AG08396 (cell line): ENCODE data around the gene PRM3.
A peak's percentile ranks its signal among the peaks of the same experiment; 100 is the strongest.

Source experiments
- DNase-seq: peaks from one replicate; pipeline ENCODE4 v3.0.0; 2012; ENCODE audit warnings: low spot score, mixed read lengths

PRM3 gene

DNA sequence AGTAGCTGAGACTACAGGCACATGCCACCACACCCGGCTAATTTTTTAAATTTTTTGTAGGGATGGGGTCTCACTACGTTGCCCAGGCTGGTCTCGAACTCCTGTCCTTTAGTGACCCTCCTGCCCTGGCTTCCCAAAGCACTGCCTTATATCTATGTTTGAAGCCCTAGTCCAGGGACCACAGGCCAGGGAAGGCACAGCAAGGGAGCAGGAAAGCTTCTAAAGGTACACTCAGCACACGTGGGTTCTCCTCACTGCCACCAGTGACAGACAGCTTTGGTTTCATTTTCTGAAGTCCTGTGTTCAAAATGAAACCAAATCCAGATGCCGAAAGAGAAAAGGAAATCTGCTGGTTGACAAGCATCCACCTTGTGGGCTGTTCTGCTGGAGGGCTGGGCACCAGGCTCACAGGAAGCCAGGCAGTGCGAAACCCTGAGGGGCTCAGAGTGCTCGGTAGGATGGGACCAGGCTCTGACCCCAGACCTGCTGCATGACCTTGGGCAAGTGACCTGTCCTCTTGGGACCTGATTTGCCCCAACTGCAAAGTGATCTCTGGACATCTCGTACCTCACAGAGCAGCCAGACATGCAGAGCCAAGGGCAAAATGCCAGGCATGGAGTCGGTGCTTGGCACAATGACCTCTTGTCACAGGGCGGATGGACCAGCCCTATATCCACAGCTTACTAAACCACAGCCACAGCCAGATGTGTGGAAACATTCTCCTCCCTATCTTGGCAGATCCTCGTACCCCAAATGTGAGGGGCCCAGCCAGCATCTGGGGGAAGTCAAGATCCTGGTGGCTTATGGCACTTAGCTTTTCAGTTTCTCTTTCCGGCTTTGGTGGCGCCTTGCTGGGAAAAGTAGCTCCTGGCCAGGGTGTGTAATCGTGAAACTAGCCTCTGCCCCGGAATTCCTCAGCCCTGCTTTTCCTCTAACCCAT is 14.6 kb downstream of the PRM3 start:
- no peak for DNase-seq

DNA sequence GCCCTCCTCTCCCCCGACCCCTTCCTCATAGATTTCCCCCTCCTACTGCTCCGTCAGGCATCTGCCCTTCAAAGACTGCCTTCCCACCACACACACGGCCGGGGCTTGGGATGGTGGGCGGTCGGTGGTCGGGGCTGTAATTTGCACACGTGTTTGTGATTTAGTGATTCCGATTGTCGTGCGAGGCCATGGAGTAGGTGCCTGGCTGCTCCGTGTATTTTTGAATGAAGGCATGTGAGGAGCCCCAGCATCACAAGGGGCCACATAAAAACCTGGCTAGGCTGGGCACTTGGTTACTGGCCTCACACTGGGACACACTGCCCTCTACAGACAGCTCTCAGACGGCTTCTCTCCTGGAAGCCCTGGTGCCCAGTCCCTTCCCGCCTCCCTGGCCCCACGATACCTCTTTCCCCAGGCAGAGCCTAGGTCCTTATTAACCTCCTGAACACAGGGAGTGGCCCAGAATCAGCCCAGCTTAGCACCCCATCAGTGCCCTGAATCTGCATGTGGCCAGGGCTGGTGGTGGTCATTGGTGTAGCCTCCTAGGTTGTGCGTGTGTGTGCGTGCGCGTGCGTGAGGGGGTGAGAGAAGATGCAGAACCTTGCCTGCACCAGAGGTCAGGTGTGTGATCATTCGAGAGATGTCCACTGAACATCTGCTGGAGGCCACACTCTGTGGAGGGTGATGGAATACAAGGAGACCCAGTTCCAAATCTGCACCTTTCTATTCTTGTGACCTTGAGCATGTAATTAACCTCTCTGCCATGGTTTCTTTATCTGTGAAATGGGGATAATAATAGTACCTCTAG is 16.1 kb downstream of the PRM3 start:
- peak; percentile 86 for DNase-seq

DNA sequence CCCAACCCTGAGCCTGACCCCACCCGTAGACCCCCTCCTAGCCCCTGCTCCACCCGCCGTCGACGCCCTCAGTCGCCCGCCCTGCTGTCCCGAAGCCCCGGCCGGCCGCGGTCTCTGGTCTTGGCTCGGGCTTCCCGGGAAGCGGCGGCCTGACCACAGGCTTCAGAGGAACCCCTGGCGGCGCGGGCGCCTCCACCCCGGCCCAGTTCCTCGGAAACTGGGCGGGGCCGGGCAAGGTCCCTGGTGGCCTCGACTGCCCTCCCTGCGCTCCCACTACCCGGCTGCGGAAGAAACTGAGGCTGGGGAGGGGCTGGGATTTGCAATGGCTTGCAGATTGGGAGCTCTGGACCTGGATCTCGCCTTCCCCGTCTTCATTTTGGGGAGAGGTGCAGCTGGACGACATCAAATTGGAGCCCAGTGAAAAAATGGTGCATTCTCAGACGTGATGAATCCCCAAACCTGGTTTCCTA is 16.7 kb downstream of the PRM3 start:
- peak; percentile 76 for DNase-seq

DNA sequence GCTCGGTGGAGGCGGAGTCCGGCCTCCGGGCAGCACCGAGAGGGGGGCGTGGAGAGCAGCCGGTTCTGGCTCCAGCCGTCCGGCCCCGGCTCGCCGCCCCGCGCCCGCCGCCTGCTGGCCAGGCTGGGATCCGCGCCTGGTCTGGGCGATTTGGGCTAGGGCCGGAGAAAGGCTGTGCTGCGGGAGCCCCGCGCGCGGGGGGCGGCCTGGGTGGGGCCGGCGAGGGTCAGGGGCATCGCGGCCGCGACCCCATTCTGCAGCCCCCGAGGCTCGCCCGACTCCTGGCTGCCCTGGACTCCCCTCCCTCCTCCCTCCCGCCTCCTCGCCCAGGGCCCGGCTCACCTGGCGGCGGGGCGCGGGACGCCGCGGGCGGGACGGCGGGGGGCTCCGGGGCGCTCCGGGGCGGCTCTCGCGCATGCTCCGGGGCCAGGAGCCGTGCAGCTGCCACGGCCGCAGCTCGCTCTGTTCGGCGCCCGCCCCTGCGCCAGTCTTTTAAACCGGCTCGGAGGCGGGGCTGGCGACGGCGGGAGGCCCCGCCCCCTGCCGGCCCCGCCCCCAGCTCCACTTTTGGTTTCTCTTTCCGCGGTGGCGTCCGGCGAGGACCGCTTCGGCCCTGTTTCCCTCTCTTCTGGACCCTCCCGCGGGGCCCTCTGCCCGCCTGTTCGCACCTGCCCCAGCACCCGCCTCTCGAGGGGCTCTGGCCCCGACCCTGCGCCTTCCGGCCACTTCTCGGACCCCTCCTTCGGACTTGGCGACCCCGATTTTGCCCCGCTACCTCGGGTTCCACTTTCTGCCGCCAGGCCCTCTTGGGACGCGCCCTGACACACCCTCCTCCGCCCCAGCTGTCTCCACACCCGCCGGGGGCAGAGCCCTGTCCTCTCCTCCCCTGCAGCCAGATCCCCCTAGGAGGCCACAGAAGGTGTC is 17.4 kb downstream of the PRM3 start, which contains the start of gene SOCS1:
TSS of gene SOCS1 (minus strand) at position 468 of the 924 bp plus-strand sequence. CDS start 726 bp downstream, outside the sequence.
- peak; percentile 97 for DNase-seq

DNA sequence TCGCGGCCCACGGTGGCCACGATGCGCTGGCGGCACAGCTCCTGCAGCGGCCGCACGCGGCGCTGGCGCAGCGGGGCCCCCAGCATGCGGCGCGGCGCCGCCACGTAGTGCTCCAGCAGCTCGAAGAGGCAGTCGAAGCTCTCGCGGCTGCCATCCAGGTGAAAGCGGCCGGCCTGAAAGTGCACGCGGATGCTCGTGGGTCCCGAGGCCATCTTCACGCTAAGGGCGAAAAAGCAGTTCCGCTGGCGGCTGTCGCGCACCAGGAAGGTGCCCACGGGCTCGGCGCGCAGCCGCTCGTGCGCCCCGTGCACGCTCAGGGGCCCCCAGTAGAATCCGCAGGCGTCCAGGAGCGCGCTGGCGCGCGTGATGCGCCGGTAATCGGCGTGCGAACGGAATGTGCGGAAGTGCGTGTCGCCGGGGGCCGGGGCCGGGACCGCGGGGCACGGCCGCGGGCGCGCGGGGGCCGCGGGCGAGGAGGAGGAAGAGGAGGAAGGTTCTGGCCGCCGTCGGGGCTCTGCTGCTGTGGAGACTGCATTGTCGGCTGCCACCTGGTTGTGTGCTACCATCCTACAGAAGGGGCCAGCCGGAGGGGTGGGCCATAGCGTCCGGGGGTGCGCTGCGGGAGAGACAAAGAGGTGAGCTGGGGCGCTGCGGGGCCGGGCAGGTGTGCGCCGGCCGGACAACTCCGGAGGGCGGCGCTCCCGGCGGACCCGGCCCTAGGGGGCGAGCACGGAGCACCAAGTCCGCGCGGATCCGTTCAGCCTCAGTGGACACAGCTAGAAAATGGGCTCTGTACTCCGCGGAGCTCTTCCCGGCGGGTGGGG is 18.3 kb downstream of the PRM3 start:
- DNase-seq: peak; percentile 68

DNA sequence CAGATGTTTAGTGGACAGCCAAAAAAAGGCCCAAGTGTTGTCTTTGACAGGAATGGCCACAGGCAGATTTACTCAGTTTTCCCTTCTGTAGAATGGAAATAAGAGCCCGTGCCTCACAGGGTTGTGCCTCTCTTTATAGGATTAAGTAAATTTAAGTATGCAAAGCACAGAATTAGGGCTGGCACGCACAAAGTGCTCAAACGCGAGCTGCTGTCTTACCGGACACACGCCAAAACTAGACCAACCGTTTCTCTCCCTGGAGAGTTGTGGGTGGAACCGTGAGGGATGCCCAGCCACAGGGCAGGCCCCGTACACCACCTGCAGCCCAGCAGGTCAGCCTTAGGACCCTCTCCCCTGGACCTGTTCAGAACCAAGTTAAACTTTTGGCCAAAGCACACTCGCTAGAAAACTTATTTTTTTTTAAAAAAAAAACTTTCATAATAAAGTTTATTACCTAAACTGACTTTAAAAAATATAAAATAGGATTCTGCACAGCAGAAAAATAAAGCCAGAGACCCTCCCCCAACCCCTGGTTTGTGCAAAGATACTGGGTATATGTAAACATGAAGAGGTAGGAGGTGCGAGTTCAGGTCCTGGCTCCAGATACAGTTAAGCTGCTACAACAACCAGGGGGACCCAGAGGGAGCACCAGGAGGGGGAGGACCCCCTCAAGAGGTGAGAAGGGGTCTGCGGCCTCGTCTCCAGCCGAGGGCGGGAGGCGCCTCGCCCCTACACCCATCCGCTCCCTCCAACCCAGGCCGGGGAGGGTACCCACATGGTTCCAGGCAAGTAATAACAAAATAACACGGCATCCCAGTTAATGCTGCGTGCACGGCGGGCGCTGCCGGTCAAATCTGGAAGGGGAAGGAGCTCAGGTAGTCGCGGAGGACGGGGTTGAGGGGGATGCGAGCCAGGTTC is 19.2 kb downstream of the PRM3 start:
- no peak for DNase-seq

DNA sequence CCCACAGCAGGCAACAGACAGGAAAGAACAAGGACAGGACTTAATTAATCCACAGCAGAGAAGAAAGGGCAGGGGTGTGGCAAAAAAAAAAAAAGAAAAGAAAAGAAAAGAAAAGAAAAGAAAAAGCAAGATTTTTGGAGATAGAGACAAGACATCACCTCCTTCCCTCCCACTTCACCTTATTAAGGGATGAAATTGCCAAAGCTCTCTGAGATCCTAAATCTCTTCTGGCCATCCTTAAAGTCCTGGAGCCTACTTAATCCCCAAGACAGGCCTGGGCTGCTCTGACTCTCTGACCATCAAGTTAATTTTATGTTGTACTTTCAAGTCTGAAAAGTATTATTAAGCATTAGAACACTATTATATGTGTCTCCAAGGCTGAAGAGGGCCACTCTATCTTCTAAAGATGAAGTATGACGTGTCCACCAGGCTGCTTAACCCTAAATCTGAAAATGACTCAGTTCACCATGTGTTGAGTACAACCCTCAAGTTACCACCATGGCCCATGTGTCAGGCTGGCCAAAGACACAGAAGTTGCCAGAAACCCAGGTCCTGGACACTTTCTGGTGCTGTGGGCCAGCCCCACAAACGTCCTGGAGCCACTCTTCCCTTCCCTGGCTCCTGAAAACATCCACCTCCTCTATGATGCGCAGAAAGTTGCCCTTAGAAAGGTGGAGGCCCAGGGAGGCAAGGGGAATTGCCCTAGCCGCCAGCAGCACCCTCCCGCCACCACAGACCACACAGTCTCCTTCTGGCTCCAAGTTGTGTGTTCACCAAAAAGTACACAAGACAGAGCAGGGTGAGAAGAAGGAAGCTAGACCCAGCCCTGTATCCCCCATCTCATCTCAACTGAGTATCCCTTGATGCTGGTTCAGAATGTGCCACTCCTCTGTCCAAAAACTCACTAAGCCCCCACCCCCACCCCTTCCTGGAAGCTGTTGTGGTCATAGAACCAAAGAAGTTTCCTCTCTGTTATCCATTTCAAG is 20.1 kb downstream of the PRM3 start:
- peak; percentile 50 for DNase-seq

DNA sequence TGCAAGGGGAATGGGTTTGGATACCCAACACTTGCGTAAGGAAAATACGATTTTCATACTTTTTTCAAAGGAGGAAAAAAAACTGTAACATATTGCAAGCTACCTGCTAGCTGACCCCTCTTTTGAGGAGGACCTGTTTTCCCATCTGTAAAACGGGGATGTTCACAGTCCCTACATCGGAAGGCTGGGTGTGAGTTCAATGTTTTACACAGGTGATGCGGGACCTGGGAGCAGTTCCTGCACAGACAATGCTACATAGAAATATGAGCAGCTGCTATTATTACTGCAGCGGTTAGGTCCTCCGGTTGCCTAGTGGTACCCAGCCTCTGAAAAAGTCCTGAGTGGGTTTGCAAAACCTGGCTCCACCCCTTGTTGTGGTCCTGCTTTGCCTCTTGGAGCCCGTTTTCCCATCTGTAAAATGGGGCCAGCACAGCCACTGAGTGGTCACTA is 20.9 kb downstream of the PRM3 start:
- DNase-seq: no peak

DNA sequence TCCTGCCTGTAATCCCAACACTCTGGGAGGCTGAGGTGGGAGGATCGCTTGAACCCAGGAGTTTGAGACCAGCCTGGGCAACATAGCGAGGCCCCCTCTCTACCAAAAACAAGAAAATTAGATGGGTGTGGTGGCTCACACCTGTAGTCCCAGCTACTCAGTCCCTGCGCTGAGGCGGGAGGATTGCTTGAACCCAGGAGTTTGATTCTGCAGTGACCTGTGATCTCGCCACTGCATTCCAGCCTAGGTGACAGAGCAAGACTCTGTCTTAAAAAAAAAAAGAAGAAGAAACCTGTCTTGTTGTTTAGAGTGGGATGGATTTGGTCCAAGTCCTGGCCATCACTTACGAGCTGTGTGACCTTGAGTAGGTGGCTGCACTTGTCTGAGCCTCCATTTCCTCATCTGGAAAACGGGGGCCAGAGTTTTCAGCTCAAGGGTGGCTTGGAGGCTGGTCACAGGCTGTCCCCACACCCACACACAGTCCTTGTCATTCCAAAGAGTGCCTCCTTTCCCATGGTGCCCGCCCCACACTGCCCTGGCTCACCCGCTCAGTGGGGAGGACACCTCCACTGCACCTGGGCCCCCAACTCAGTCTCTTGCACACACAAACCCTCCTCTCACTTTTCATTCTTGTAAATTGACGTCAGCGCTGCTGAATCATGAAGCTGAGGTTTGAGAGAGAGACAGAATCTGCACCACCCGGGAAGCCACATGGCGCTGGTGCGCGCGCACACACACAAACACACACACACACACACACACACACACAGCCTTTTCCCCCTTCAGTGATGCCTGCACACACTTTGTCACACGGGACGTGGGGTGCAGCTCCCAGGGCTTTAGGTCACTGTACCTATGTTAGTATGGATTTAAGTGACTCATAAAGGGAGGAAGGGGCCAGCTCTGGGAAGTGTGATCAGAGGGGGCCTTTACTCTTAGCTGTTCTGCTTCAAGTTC is 21.6 kb downstream of the PRM3 start:
- peak; percentile 66 for DNase-seq

DNA sequence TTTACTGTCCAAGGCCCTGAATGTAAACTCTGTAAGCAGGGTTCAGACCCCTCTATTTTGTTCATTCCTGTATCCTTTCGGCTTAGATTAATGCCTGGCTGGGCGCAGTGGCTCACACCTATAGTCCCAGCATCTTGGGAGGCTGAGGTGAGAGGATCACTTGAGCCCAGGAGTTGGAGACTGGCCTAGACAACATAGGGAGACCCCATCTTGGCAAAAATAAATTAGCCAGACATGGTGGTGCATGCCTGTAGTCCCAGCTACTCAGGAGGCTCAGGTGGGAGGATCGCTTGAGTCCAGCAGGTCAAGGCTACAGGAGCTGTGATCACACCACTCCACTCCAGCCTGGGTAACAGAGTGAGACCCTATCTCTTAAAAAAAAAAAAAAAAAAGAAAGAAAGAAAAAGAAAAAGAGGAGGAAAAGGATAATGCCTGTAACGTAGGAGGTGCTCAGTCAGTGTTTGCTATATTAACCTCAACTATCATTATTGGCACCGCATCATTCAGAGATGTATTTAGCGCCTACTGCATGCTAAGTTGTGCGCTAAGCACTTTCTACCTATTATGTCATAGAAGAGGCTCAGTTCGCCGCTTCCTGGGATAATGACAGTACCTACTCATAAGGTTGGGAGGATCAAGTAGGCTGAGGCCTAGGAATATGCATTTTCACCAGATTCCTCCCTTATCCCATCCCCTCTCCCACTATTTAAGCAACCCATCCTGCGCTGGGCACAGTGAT is 22.5 kb downstream of the PRM3 start:
- no peak for DNase-seq

DNA sequence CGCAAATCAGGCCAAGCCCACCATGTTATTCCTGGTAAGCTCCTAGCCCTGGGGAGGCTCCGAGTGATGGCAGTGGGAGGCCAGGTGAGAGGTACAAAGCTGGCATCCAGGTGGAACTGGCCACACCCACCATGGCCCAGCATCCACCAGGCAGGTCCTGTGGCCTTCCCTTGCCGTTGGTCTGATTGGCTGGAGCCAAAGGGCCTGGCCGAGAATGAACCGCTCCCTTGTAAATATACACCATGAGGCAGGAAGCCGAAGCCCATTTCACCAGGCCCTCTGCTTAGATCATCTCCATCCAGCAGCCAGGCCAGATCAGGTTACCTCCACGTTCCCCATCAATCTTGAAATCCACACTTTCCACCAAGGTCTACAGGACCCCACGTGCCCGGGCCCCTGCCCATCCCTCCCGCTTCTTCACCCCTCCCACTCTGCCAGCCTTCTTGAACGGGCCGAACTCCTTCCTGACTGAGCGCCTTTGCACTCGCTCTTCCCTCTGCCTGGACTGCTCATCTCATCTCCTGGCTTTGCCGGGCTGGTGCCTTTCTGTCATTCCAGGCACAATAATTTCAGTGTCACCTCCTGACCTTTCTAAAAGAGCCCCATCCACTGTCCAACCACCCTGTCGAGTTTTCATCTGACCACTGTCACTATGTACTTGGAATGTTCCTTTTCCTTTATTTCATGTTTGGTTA is 23.2 kb downstream of the PRM3 start:
- DNase-seq: no peak

DNA sequence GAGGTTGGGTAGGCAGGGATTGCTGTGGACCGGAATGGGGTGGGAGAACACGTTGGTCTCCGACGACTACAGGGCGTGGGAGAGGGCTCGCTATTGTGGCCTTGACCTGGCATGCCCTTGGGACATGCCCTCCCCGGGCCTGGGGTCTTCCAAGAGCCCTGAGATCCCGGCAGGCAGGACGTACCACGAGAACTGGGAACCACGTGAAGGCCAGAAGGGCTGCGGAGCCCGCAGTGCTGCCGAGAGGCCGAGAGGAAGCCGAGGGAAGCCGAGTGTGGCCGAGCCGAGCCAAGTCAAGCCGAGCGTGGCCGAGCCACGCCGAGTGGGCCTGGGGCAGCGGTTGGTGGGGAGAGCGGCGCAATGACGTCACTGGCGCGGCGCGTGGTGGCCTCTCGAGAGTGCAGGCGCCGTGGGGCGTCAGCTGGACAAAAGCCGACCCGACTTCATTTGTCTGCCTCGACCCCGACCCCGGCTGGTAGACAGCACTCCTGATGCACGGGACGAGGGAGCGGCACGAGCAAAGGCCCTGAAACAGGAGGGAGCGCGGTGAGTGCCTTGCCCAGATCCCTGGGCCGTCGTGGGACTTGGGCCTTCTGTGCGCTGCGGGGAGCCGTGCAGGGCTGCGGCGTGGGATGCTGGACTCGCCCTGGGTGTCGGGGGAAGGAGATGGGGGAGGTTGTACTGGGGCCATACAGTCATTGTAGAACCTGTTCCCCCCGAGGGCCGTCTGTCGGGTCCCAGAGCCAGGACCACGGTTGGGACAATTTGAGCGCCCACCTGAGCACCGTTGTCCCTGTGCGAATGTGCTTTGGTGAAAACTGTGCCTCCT is 24.0 kb downstream of the PRM3 start:
- DNase-seq: no peak

DNA sequence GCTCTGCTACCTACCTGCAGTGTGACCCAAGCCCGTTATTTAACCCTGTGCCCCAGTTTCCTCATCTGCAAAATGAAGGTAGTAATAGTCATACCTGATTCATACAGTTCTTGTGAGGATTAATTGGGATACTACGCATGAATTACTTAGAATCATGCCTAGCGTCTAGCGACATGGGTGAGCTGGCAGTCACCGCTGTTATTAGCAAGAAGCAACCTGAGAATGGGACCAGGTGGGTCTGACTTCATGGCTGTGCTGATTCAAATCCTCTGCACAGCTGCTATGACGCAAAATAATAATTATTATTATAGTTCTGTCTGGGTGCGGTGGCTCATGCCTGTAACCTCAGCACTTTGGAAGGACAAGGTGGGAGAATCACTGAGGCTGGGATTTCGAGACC is 25.3 kb downstream of the PRM3 start:
- no peak for DNase-seq

DNA sequence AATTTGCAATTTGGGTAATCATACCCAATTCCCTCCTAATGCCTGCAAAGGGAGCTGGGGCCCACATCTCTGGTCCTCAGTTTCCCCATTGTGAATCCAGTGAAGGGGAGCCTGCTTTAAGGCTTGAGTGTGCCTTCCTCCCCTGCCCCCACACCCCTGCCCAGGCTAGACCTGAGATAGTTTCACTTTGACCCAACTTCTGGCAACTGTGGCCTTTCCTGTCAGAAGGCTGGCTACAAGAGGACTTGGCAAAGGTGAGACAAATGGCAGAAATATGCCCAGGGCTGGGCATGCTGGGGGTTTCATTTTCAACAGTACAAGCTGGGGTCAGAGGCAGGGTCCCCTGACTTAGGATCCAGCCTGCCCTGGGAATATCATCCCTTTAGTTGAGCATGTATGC is 27.4 kb downstream of the PRM3 start:
- DNase-seq: no peak

DNA sequence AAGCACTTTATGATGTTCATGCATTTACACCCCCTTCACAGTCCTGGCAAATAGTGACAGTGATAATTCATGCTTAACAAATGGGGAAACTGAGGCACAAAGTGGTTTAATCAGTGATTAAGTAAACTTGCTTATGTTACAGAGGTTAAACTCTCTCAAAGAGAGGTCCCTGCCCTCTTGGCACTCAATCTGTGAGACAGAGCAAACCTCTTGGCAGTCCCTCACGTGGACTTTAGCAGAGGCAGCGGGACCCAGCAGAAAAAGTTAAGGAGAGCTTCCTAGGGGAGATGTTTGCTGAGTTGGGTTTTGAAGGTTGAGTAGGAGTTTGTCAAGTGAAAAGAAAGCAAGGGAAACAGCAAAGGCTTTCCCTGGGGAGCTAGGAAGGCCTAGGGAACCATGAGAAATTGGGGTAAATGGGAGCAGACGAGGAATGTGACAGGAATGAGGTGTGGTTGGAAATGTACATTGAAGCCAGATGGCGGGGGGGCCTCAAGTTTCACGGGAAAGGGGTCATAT is 28.1 kb downstream of the PRM3 start:
- no peak for DNase-seq
